Thyroid gland (tissue), 4 donors: ENCODE results near the gene MRPS7.

Experiments used
- CTCF ChIP-seq, 6 experiments: fragments of 200-600 bp in 3 of 6; fragments of 450-650 bp in 3 of 6; sonication (generic) in 3 of 6; IDR thresholded peaks; one replicate each; pipeline ENCODE4 v1.5.1; 2016 to 2019; ENCODE audit warnings: antibody characterized with exemption in 6 of 6, mild to moderate bottlenecking in 2 of 6, inconsistent platforms in 1 of 6, moderate library complexity in 1 of 6
- POLR2A ChIP-seq, 2 donors: fragments of 450-650 bp; IDR thresholded peaks; one replicate each; pipeline ENCODE4 v1.6.1; 2017; ENCODE audit warnings: antibody characterized with exemption in 2 of 2, mild to moderate bottlenecking in 2 of 2, moderate library complexity in 1 of 2

GRCh38 chr17:75245011-75245410, 16.7 kb upstream of the MRPS7 start:
- TF ChIP-seq POLR2A (IDR thresholded peaks at IDR 0.05) = no peak
- no peak for TF ChIP-seq CTCF (IDR thresholded peaks at IDR 0.05)
